RWPE1 (cell line): ENCODE data around the gene CABP1.

Experiments used
- CTCF ChIA-PET: fragments of 350-600 bp; sonication (Branson Sonifier 250); formaldehyde crosslinking; extraction: SDS; loops from one replicate; lab custom pipeline; 2021; lab: Yijun Ruan, JAX
- POLR2A ChIA-PET: fragments of 400-600 bp; formaldehyde crosslinking; extraction: SDS; loops from one replicate; lab custom pipeline; 2020; ENCODE audit warnings: antibody characterized with exemption; ENCODE audit not compliant: low non-redundant PET; lab: Yijun Ruan, JAX
- DNase-seq: peaks from one replicate; pipeline ENCODE4 v3.0.0; 2012; ENCODE audit warnings: low spot score
- H3K27ac ChIP-seq: fragments of 450-650 bp; 2 replicates; pipeline ENCODE4 v1.5.1; 2017
- TF ChIP-seq, protein P1 (sequence below): fragments of 450-650 bp; conservative IDR thresholded peaks from 2 replicates; pipeline ENCODE4 v1.5.1; 2017; ENCODE audit warnings: low read depth, mild to moderate bottlenecking

CABP1 gene

GRCh38 chr12:120639771-120640721 lies at the start of gene CABP1:
Gene CABP1, plus strand, starts transcription at chr12:120640626. Its CDS starts 60 bp downstream, at chr12:120640686.
- TF ChIP-seq, protein P1, sequence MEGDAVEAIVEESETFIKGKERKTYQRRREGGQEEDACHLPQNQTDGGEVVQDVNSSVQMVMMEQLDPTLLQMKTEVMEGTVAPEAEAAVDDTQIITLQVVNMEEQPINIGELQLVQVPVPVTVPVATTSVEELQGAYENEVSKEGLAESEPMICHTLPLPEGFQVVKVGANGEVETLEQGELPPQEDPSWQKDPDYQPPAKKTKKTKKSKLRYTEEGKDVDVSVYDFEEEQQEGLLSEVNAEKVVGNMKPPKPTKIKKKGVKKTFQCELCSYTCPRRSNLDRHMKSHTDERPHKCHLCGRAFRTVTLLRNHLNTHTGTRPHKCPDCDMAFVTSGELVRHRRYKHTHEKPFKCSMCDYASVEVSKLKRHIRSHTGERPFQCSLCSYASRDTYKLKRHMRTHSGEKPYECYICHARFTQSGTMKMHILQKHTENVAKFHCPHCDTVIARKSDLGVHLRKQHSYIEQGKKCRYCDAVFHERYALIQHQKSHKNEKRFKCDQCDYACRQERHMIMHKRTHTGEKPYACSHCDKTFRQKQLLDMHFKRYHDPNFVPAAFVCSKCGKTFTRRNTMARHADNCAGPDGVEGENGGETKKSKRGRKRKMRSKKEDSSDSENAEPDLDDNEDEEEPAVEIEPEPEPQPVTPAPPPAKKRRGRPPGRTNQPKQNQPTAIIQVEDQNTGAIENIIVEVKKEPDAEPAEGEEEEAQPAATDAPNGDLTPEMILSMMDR: peak; percentile 24
- CTCF ChIA-PET: interaction anchor here (0.6 to 1.0 kb wide), 3 partner anchors 8 to 154 kb away, joined by 3 to 4 read pairs (median 4); no protein-coding TSS in a partner anchor
- no peak within 1 kb of the TSS for H3K27ac ChIP-seq
- POLR2A ChIA-PET: no interaction called here
- DNase-seq: peak; percentile 37

DNA sequence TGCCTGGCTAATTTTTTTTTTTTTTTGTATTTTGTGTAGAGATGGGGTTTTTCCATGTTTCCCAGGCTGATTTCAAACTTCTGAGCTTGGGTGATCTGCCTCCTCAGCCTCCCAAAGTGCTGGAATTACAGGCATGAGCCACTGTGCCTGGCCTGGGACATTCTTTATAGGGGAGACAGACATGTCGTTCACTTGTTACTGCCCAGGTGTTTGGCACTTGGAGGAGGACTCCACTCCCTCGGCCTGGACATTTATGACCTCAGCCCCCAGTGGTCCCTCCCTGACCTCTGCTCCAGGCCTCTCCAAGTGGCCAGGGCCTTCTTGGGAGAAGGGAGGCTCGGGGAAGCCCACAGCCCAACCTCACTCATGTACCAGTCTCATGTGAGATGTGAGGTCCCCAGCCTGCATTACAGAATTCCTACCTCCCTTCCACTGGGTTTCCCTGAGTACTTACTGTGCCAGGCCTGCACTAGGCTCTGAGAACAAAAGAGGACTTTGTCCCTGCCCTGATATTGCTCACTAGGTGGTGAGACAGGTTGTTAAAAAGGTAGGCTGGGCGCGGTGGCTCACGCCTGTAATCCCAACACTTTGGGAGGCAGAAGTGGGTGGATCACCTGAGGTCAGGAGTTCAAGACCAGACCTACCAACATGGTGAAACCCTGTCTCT lies 49.6 kb upstream of the CABP1 start:
- H3K27ac ChIP-seq: no peak overlapping the region
- ChIA-PET CTCF (interaction anchor here (0.6 kb wide), 2 partner anchors 9 to 157 kb away, joined by 5 to 6 read pairs; no protein-coding TSS in a partner anchor), POLR2A (no interaction called here)
- TF ChIP-seq, protein P1: no peak
- no peak for DNase-seq

DNA sequence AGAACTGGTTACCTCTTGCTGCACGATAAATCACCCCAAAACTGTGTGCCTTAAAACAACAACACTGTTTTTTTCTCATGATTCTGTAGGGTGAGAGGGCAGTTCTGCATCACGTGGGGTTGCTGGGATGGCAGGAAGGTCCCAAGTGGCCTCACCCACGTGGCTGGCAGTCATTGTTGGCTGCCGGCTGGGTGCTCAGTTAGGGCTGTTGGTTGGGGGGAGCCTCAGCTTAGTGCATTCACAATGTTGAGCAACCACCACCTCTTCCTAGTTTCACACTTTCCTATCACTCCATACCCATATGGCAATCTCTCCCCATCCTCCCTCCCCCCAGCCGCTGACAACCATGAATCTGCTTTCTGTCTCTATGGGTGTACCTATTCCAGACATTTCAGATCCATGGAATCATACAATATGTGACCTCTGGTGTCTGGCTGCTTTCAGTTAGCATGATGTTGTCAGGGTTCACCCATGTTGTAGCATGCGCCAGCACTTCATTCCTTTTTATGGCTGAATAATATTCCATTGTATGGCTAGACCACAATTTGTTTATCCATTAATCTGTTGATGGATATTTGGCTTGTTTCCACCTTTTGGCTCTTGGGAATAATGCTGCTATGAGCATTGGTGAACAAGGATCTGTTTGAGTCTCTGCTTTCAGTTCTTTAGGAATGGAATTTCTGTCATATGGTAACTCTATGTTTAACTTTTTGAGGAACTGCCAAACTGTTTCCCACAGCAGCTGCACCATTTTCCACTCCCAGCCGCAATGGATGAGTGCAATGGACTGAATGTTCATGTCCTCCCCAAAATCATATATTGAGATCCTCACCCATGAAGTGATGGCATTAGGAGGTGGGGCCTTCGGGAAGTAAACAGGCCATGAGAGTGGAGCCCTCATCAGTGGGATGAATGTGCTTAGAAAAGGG lies 48.0 kb upstream of the CABP1 start:
- CTCF ChIA-PET: no interaction called here
- POLR2A ChIA-PET: no interaction called here
- H3K27ac ChIP-seq: no peak overlapping the region
- TF ChIP-seq, protein P1: no peak
- no peak for DNase-seq

DNA sequence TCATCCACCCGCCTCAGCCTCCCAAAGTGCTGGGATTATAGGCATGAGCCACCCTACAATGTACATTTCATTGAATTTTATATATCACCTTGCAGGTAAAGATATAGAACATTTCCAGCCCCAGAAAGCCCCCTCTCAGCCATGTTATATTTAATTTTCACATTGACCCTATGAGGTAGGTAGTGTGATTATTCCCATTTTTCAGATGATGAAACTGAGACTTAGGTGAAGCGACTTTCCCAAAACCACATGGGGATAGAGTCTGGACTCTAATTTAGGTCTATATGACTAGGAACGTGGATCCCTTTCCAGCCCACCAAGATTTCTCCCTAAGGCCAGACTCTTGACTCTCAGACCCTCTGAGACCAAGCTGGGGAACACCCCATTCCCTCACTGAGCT lies 43.5 kb upstream of the CABP1 start:
- CTCF ChIA-PET: no interaction called here
- TF ChIP-seq, protein P1: no peak
- no peak overlapping the region for H3K27ac ChIP-seq
- POLR2A ChIA-PET: no interaction called here
- no peak for DNase-seq

DNA sequence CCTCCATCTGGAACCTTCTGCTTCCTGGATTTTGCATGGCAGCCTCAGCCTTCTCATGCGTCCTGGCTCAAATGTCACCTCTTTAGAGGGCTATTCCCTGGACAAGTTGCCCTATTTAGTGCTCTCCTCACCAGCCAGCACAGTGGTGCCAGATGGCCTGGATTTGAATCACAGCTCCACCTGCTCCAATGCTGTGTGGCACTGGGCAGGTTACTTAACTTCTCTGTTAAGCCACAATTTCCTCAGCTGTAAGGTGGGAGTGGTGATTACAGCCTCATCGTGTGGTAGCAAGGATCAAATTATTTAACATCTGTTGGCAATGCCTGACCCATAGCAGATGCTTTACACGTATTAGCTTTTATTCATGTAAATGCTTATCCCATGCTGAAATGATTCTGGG lies 42.6 kb upstream of the CABP1 start:
- ChIA-PET CTCF (no interaction called here), POLR2A (no interaction called here)
- TF ChIP-seq, protein P1: no peak

More for the DNA sequence above, 42.6 kb upstream of the CABP1 start:
- H3K27ac ChIP-seq: no peak overlapping the region
- no peak for DNase-seq
